CD4-positive, alpha-beta T cell treated with Interleukin-21 for 1 hour (primary cell): ENCODE data around the gene EXOSC6.
"Not testable (repeated sequence)": the region's sequence is repeated elsewhere in the genome, so short reads cannot be mapped to it uniquely, and the experiment has no call there.

Experiments
- DNase-seq: peaks from one replicate; pipeline ENCODE4 v3.0.0-alpha.2; 2020

EXOSC6 gene

GRCh38 chr16:70254180-70254964 is 2.6 kb upstream of the EXOSC6 start:
- DNase-seq, result no peak

DNA sequence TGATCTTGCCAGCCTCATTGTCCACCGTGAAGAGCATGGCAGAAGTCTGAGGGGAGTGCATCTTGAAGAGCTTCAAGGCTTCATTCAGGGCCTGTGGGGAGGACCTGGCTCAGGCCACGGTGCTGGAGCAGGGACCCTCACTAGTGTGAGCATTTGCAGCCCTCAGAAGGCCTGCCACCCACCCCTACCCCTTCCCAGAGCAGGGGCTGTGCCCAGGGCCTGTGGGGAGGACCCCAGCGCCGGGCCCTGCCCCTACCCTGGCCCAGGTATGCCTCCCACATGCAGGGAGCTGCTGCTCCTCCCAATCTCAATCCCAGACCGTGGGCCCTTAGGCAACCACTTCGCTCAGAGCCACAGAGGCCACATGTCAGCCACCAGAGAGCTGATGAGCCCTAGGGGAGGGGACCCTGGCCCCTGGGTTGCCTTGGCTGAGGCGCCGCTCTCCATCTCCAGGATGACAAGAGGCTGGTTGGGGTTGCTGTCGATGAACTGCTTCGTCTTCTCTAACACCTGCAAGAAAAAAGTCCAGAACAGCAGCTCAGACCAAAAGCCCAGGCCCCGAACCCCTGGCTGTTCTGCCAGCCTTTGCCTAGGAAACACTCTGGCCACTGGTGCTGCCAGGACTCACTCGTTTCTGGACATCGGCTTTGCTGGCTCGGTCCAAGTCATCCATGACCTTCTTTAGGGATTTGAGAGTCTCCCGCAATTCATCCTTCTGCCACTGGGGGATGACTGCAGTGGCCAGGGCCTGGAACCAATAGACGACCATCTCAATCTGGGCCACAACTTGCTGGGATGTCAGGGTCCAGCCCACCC is 1.8 kb upstream of the EXOSC6 start:
- peak; percentile 41 for DNase-seq

- DNase-seq, result no peak
Observed at GRCh38 chr16:70252355-70252988, 732 bp upstream of the EXOSC6 start.

- DNase-seq, result peak; percentile 36
Observed at GRCh38 chr16:70250748-70251628, 752 bp downstream of the EXOSC6 start.

GRCh38 chr16:70249697-70250096 is 2.0 kb downstream of the EXOSC6 start:
- not testable (repeated sequence) for DNase-seq

DNA sequence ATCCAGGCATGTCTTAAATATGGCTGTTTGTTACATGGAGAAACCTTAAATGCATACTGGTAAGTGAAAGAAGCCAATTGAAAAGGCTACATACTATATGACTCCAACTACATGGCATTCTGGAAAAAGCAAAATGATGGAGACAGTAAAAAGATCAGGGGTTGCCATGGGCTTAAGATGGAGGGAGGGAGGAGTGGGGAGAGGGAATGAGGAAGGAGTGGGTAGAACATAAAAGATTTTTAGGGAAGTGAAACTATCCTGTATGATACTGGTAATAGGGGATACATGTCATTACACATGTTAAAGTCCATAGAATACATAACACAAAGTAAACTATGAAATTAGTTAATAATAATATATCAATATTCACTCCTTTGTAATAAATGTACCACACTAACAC is 13.0 kb downstream of the EXOSC6 start:
- DNase-seq, result not testable (repeated sequence)

GRCh38 chr16:70231831-70232230 is 19.9 kb downstream of the EXOSC6 start:
- not testable (repeated sequence) for DNase-seq

DNA sequence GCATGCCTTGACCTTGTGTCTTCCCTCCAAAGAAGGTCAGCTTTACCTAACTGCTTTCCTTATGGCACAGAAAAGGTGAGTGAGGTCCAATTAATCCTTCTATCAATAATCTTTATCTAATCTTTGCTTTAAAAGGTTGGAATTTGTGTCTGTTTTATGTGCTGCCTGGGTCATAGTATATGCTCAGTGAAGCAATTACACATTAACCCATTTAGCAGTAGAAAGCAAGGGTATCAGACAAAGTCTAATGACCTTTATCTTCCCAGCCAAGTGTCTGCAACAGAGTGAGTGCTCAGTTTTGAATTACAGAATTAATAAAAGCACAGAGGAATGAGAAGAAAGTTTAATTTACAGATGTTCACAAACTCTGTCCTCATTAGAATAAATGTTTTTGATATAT is 25.7 kb downstream of the EXOSC6 start:
- DNase-seq, result not testable (repeated sequence)

DNA sequence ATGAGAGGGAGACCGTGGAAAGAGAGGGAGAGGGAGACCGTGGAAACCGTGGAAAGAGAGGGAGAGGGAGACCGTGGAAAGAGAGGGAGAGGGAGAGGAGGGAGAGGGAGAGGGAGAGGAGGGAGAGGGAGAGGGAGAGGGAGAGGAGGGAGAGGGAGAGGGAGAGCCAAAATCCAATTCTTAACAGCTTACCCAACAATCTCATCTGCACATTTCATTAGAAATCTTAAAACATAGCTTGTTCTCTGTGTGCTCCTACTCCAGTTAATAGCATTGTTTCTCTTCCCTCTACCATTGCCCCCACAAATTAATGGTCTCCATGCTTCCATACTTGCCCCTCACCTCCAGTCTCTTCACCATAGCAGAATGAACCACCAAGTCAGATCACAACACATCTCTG is 26.3 kb downstream of the EXOSC6 start:
- not testable (repeated sequence) for DNase-seq

DNA sequence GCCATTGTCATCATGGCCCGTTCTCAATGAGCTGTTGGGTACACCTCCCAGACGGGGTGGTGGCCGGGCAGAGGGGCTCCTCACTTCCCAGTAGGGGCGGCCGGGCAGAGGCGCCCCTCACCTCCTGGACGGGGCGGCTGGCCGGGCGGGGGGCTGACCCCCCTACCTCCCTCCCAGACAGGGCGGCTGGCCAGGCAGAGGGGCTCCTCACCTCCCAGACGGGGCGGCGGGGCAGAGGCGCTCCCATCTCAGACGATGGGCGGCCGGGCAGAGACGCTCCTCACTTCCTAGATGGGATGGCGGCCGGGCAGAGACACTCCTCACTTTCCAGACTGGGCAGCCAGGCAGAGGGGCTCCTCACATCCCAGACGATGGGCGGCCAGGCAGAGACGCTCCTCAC is 27.1 kb downstream of the EXOSC6 start:
- DNase-seq, result not testable (repeated sequence)

DNA sequence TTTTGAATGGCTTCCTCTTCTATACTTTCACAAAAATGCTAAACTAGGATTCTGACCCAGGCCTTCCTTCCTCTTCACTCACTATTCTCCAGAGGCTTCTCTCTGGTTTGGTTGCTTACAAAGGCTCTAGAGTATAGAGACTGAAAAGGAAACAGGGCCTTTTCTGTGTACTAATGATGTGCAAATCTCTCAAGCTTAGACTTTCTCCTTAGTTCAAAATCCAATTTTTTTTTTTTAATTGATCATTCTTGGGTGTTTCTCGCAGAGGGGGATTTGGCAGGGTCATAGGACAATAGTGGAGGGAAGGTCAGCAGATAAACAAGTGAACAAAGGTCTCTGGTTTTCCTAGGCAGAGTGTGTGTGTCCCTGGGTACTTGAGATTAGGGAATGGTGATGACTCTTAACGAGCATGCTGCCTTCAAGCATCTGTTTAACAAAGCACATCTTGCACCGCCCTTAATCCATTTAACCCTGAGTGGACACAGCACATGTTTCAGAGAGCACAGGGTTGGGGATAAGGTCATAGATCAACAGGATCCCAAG is 27.7 kb downstream of the EXOSC6 start:
- DNase-seq, result not testable (repeated sequence)

DNA sequence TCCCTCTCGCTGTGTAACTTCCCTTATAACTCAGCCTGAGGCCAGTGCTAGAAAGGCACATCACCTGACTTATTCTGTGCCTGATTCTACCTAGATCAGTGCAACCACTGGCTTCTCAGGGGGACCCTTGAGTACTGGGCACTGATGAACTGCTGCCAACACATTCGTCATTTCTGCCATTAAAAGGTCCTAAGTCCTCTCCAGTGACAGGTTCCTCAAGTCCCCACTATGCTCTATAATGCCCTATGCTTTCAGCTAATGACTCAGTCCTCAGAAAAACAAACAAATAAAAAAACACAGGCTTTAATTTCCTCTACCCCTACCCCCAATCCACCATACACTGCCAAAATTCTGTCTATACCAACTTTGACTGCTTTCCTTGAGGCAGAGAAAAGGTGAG is 28.5 kb downstream of the EXOSC6 start:
- DNase-seq, result not testable (repeated sequence)

GRCh38 chr16:70222574-70222973 is 29.2 kb downstream of the EXOSC6 start:
- DNase-seq, result not testable (repeated sequence)

DNA sequence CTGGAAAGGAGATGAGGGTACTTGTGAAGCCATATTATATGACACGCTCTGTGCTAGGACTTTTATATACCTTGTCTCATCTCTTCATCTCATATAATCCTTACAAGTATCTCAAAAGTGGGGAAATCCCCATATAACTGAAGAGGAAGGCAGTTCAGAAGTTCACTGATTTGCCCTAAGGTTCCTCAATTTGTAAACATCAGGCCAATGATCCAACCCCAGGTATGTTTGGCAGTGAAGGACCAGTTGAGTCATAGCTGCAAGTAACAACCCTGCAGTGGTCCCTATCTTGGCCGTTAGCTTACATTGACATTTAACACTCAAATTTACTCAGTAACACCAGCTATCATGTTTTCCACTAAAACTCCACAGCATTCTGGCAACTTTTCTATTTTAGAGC is 33.2 kb downstream of the EXOSC6 start:
- not testable (repeated sequence) for DNase-seq

DNA sequence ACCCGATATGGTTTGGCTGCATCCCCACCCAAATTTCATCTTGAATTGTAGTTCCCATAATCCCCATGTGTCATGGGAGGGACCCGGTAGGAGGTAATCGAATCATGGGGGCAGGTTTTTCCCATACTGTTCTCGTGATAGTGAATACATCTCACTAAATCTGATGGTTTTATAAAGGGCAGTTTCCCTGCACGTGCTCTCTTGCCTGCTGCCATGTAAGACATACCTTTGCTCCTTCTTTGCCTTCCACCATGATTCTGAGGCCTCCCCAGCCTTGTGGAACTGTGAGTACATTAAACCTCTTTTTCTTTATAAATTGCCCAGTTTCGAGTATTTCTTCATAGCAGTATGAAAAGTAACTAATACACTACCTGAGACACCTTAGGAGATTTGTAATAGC is 45.4 kb downstream of the EXOSC6 start:
- not testable (repeated sequence) for DNase-seq

DNA sequence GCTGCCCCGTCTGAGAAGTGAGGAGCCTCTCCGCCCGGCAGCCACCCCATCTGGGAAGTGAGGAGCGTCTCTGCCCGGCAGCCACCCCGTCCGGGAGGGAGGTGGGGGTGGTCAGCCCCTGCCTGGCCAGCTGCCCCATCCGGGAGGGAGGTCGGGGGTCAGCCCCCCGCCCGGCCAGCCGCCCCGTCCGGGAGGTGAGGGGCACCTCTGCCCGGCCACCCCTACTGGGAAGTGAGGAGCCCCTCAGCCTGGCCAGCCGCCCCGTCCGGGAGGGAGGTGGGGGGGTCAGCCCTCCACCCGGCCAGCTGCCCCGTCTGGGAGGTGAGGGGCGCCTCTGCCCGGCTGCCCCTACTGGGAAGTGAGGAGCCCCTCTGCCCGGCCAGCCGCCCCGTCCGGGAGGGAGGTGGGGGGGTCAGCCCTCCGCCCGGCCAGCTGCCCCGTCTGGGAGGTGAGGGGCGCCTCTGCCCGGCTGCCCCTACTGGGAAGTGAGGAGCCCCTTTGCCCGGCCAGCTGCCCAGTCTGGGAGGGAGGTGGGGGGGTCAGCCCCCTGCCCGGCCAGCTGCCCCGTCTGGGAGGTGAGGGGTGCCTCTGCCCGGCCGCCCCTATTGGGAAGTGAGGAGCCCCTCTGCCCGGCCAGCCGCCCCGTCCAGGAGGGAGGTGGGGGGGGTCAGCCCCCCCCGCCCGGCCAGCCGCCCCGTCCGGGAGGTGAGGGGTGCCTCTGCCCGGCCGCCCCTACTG is 46.9 kb downstream of the EXOSC6 start:
- not testable (repeated sequence) for DNase-seq

- DNase-seq, result not testable (repeated sequence)
Observed at GRCh38 chr16:70204010-70204409, 47.7 kb downstream of the EXOSC6 start.

DNA sequence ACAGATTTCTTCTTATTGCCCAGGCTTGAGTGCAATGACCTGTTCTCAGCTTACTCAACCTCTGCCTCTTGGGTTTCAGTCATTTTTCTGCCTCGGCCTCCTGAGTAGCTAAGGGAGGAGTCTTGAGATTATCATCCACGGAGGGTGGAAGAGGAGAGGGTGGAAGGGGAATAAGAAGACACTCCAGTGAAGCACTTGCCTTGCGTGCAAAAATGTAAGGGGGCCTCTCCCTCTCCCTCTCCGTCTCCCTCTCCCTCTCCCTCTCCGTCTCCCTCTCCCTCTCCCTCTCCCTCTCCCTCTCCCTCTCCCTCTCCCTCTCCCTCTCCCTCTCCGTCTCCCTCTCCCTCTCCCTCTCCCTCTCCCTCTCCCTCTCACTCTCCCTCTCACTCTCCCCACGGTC is 48.2 kb downstream of the EXOSC6 start:
- DNase-seq, result not testable (repeated sequence)

- not testable (repeated sequence) for DNase-seq
Observed at GRCh38 chr16:70200063-70200462, 51.7 kb downstream of the EXOSC6 start.

- not testable (repeated sequence) for DNase-seq
Observed at GRCh38 chr16:70199170-70199569, 52.6 kb downstream of the EXOSC6 start.

- DNase-seq, result not testable (repeated sequence)
Observed at GRCh38 chr16:70198666-70199065, 53.1 kb downstream of the EXOSC6 start.
